Stimulated activated CD8-positive, alpha-beta memory T cell treated with anti-CD3 and anti-CD28 coated beads, Interleukin-15, amount 100 ng/mL, for 1 hour (primary cell): ENCODE data around the gene PAGE2.
"Not testable (repeated sequence)": the region's sequence is repeated elsewhere in the genome, so short reads cannot be mapped to it uniquely, and the experiment has no call there.

Experiments used
- DNase-seq: peaks from one replicate; pipeline ENCODE4 v3.0.0-alpha.2; 2020; ENCODE audit warnings: low read depth

The PAGE2 gene, protein sequence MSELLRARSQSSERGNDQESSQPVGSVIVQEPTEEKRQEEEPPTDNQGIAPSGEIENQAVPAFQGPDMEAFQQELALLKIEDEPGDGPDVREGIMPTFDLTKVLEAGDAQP

GRCh38 chrX:55088795-55089489 is at the start of gene PAGE2:
PAGE2 (plus strand) TSS chrX:55089018; CDS start chrX:55090021, 1,003 bp downstream.
- DNase-seq: no peak

DNA sequence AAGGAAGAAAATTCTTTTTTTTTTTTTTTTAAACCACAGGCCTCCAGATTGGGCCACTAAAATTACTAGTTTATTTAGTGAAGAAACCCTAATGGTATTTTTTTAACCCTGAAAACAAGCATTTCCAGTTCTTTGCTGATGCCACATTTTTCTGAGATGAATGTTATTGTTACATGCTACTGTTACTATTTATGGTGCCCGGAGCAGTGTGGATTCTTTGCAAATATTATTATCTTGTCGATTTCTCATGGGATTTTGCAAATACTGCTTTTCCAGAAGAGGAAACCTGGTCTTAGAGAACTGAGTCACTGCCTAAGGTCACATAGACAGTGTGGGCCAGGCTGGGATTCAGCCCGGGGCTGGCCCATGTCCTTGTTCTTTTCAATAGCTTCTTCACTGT is 49.3 kb upstream of the PAGE2 start:
- DNase-seq: no peak

GRCh38 chrX:55041514-55041913 is 47.3 kb upstream of the PAGE2 start:
- no peak for DNase-seq

DNA sequence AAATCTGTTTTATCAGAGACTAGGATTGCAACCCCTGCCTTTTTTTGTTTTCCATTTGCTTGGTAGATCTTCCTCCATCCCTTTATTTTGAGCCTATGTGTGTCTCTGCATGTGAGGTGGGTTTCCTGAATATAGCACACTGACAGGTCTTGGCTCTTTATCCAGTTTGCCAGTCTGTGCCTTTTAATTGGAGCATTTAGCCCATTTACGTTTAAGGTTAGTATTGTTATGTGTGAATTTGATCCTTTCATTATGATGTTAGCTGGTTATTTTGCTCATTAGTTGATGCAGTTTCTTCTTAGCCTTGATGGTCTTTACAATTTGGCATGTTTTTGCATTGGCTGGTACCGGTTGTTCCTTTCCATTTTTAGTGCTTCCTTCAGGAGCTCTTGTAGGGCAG is 38.2 kb upstream of the PAGE2 start:
- DNase-seq: not testable (repeated sequence)

GRCh38 chrX:55056820-55057674 is 31.8 kb upstream of the PAGE2 start:
- no peak for DNase-seq

DNA sequence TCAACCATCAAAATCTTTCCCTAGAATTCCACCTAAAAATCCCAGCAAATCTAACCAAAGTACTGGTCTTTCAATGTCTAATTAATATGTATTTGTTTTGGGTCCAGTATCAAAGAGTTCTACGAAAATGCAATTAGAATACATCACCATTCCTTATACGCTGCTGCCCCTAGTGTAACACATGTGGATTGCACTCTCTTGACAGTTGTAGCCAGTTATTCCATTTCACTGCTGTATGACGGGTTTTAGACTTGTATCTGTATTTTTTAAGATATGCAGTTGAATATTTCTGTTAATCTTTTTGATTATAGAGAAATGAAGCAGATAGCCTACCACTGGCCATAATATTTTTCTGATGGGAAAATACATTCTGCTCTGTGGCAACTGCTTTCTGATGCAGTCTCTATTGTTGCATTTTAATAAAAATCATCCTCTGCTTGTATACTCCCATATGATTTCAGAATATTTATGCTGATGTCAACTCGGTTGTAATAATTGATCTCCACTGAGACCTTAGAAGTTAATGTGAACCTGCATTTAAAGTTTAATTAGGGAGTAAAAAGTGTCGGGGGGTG is 31.1 kb upstream of the PAGE2 start:
- DNase-seq: no peak

DNA sequence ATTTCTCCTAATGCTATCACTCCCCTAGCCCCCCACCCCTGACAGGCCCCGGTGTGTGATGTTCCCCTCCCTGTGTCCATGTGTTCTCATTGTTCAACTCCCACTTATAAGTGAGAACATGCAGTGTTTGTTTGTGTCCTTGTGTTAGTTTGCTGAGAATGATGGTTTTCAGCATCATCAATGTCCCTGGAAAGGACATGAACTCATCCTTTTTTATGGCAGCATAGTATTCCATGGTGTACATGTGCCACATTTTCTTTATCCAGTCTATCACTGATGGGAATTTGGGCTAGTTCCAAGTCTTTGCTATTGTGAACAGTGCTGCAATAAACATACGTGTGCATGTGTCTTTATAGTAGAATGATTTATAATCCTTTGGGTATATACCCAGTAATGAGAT is 21.6 kb upstream of the PAGE2 start:
- not testable (repeated sequence) for DNase-seq

DNA sequence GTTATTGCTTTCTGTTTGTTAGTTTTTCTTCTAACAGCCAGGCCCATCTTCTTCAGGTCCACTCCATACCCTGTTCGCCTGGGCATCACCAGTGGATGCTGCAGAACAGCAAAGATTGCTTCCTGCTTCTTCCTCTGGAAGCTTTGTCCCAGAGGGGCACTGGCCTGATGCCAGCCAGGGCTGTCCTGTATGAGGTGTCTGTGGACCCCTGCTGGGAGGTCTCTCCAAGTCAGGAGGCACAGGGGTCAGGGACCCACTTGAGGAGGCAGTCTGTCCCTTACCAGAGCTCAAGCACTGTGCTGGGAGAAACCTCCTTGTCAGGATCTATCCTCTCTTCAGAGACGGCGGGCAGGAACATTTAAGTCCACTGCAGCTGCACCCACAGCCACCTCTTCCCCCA is 16.5 kb upstream of the PAGE2 start:
- DNase-seq: no peak

DNA sequence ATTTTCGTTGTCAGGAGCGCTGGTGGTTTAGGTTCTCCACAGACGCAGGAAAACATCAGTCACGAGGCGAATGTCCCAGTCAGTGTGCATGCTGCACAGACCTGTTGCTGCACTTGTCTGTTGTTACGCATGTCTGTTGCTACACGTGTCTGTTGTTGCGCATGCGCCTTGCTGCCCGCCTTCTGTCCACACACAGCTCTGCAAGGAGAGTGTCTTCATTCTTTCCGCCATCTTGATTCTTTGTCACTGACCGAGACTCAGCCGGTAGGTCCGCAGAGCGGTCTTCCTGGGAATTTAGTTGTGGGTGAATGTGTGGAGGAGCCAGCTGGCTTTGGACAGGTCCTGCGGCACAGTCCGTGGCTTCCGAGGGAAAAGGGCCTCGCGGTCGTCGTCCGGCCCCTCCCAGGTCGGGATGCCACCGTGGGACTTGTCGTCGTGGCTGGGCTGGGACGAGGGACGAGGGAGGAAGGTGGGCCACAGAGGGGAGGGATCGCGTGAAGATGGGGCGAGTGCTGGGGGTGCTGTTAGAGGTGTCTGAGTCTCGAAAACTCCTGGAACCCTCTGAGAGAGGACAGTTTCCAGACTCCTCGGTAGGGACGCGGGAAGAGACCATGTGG is 13.9 kb upstream of the PAGE2 start, which contains the start of gene PAGE2B:
Gene PAGE2B (plus strand): TSS at position 180 of the 617 bp plus-strand sequence. CDS start 1,012 bp downstream, outside the sequence.
- no peak for DNase-seq

GRCh38 chrX:55098691-55099090 is 9.9 kb downstream of the PAGE2 start:
- no peak for DNase-seq

- no peak for DNase-seq
Measured at GRCh38 chrX:55099162-55099561, 10.3 kb downstream of the PAGE2 start.

DNA sequence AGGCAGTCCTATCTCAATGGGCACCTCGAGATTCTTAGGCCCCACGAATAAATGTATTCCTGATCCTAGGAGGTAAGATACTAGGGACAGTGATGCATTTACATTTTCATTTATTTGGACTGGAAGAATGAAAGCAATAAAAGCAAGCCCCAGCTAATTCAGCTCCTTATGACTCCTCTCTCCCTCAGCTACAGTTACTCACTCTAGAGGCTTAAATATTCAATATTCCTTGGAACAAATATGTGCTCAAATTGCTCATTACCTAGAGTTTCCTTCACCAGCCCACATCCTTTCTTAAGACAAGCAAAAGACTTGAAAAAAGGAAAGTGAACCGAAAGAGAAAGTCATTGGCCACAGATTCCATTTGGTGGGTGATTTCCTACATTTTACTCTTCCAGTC is 13.9 kb downstream of the PAGE2 start:
- DNase-seq: no peak

DNA sequence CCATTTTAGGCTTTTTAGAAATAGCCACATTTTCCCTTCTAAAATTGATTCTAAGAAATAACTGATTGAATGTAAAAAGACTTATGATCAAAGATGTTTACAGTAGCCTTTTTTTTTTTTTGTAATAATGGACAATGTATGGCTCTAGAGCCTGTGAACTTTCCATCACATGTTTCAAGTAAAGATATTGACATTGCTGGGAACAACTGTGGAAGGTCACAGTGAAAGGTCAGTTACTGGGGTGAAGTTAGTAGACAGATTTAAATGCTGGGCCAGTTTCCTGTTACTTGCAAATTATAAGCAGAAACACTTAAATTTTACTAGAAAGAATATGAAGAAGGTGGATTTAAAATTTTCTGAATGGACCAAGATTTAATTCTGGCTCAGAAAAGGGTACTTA is 18.4 kb downstream of the PAGE2 start:
- DNase-seq: no peak

DNA sequence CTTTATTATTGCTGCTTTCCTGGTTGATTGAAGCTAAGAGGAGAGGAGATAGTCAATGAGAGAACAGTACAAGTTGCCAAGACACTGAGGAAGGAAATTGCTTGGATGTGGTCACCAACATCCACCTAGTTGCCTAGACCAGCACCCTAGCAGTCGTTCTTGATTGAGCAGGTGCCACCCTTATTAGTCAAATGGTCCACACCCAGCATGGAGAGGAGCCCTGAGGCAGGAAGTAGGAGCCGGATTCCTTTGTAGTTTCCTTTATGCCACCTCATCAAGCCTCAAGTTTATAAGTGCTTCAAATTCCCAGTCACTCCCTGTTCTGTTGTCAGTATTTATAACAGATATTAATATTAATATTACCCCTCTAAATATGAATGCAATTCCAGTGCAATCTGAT is 19.1 kb downstream of the PAGE2 start:
- DNase-seq: no peak

DNA sequence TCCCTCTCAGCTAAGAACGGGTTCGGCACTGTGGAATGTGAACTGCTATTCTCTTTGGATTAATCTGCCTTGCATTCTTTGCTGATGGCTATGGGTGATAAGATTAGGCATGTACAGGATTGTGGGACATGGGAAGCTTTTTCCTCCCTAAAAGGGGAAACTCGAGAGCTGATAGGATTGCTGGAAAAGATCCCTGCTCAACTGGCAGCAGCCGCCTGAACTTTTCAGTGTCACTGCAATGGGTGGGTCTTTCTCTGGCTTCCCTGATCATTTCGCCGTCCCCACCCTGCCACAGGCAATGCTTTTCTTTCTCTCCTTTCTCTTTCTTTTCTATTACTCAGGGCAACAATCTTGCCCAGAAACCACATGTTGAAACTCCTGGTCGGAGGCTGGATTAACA is 20.5 kb downstream of the PAGE2 start:
- no peak for DNase-seq

- DNase-seq: no peak
Measured at GRCh38 chrX:55111578-55112254, 22.9 kb downstream of the PAGE2 start.

DNA sequence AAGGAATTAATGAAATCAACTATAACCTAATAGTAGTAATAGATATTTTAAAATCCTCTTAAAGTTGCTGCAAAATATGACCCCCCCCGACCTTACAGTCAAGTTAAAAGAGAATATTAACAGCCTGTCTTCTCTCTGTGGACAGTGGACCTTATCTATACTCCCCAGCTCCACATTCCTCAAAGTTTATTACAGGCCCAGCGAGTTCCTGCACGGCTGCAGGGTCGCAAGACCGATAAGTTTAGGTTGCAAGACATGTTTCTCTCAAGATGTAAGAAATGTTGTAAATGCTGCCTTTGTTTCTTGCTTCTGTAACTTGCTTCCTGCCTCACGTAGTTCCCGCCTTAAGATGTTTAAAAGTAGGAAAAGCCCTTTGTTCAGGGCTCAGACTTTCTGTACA is 27.8 kb downstream of the PAGE2 start:
- not testable (repeated sequence) for DNase-seq

- no peak for DNase-seq
Measured at GRCh38 chrX:55118574-55118973, 29.8 kb downstream of the PAGE2 start.

DNA sequence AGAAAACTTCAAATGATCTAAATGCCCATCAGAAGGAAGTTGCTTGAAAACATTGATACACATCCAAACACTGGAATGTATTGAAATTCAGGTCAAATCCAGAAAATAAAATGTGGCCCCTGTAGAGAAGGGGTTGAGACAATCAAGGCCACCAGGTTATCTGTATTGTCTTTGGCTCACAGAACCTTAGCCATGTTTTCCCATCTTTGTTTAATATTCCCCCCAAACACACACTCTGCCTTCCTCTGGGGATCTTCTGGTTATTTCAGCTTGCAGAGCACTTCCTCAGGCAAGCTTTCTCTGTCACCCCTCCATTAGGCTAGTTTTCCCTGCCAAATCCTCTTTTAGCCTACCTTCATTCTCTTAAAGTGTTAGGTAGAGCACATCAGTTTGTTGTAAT is 30.5 kb downstream of the PAGE2 start:
- DNase-seq: no peak

GRCh38 chrX:55119712-55120111 is 30.9 kb downstream of the PAGE2 start:
- DNase-seq: no peak

- DNase-seq: no peak
Measured at GRCh38 chrX:55120761-55121358, 32.0 kb downstream of the PAGE2 start.
